HepG2 (cell line): ENCODE data around the gene TTN. TPM values are rescaled to one million over a fixed set of nuclear protein-coding genes. Genes with fewer than 3 reads are reported as not detected.

Source experiments
- ARNT ChIP-seq: fragments of 450-650 bp; IDR thresholded peaks from 2 replicates; pipeline ENCODE4 v1.6.1; 2017
- ATF1 ChIP-seq: IDR thresholded peaks from 2 replicates; pipeline ENCODE4 v1.6.1; 2016; ENCODE audit warnings: mild to moderate bottlenecking, control low read depth
- EED ChIP-seq: sonication (generic); formaldehyde crosslinking; IDR thresholded peaks from 2 replicates; pipeline ENCODE4 v1.5.0; 2020; ENCODE audit warnings: mild to moderate bottlenecking, missing genetic modification reagents
- NFIC ChIP-seq: IDR thresholded peaks from 2 replicates; pipeline ENCODE4 v1.6.1; 2012; ENCODE audit warnings: mild to moderate bottlenecking, low read length, inconsistent platforms
- NFYC ChIP-seq: IDR thresholded peaks from 2 replicates; pipeline ENCODE4 v1.6.1; 2016; ENCODE audit warnings: missing genetic modification reagents, missing compliant biosample characterization
- PAX8 ChIP-seq: sonication (generic); formaldehyde crosslinking; IDR thresholded peaks from 2 replicates; pipeline ENCODE4 v1.8.0; 2022; ENCODE audit warnings: mild to moderate bottlenecking, missing genetic modification reagents, borderline replicate concordance
- POLR2A ChIP-seq, 2 experiments: IDR thresholded peaks; 2 replicates each; pipeline ENCODE4 v1.6.1; 2011; ENCODE audit warnings: low read depth in 2 of 2, low read length in 2 of 2, mild to moderate bottlenecking in 1 of 2, moderate library complexity in 1 of 2; ENCODE audit not compliant: insufficient read depth in 1 of 2
- REL ChIP-seq: sonication (generic); formaldehyde crosslinking; conservative IDR thresholded peaks from 2 replicates; pipeline ENCODE4 v1.8.0; 2022; ENCODE audit warnings: mild to moderate bottlenecking, missing genetic modification reagents, moderate library complexity
- SALL2 ChIP-seq: sonication (generic); formaldehyde crosslinking; IDR thresholded peaks from 2 replicates; pipeline ENCODE4 v1.8.1; 2023; ENCODE audit warnings: mild to moderate bottlenecking, missing genetic modification reagents, inconsistent platforms
- TEAD2 ChIP-seq: sonication (generic); formaldehyde crosslinking; IDR thresholded peaks from 2 replicates; pipeline ENCODE4 v1.9.0; 2021; ENCODE audit warnings: missing genetic modification reagents
- TP53 ChIP-seq: sonication (generic); formaldehyde crosslinking; conservative IDR thresholded peaks from 2 replicates; pipeline ENCODE4 v1.4.0; 2020; ENCODE audit warnings: missing genetic modification reagents
- ZFX ChIP-seq: sonication (generic); formaldehyde crosslinking; IDR thresholded peaks from 2 replicates; pipeline ENCODE4 v1.4.0; 2020; ENCODE audit warnings: mild to moderate bottlenecking, low read depth, missing genetic modification reagents, moderate library complexity
- ZNF335 ChIP-seq: sonication (generic); formaldehyde crosslinking; IDR thresholded peaks from 2 replicates; pipeline ENCODE4 v1.4.0; 2020; ENCODE audit warnings: missing genetic modification reagents
- ZNF33B ChIP-seq: sonication (generic); formaldehyde crosslinking; IDR thresholded peaks from 2 replicates; pipeline ENCODE4 v1.5.1; 2020; ENCODE audit warnings: mild to moderate bottlenecking, missing genetic modification reagents
- ZNF556 ChIP-seq: sonication (generic); formaldehyde crosslinking; IDR thresholded peaks from 2 replicates; pipeline ENCODE4 v1.4.0; 2020; ENCODE audit warnings: mild to moderate bottlenecking, missing genetic modification reagents, borderline replicate concordance
- ZNF589 ChIP-seq: sonication (generic); formaldehyde crosslinking; conservative IDR thresholded peaks from 2 replicates; pipeline ENCODE4 v1.8.0; 2022; ENCODE audit warnings: mild to moderate bottlenecking, moderate library complexity, missing genetic modification reagents
- ZNF598 ChIP-seq: sonication (generic); formaldehyde crosslinking; IDR thresholded peaks from 2 replicates; pipeline ENCODE4 v1.5.1; 2020; ENCODE audit warnings: mild to moderate bottlenecking, missing genetic modification reagents, borderline replicate concordance
- ZNF616 ChIP-seq: sonication (generic); formaldehyde crosslinking; IDR thresholded peaks from 2 replicates; pipeline ENCODE4 v1.5.0; 2020; ENCODE audit warnings: low read depth, mild to moderate bottlenecking, missing genetic modification reagents
- ZNF720 ChIP-seq: sonication (generic); formaldehyde crosslinking; IDR thresholded peaks from 2 replicates; pipeline ENCODE4 v1.4.0; 2020; ENCODE audit warnings: missing genetic modification reagents
- ZNF788 ChIP-seq: sonication (generic); formaldehyde crosslinking; IDR thresholded peaks from 2 replicates; pipeline ENCODE4 v1.5.0; 2020; ENCODE audit warnings: mild to moderate bottlenecking, missing genetic modification reagents, borderline replicate concordance
- ZNF790 ChIP-seq: sonication (generic); formaldehyde crosslinking; IDR thresholded peaks from 2 replicates; pipeline ENCODE4 v1.8.0; 2022; ENCODE audit warnings: missing genetic modification reagents, mild to moderate bottlenecking, borderline replicate concordance
- polyA plus RNA-seq, 8 experiments: library from polyadenylated mRNA; depleted of rRNA in 3 of 8; stranded (reverse) in 7 of 8; unstranded in 1 of 8; fragments of >200 nt; fragmentation: Illumina TruSeq in 4 of 8; extraction: Trizol in 4 of 8; gene quantifications; 2 replicates each; pipeline versions ENCODE4 v1.2.1 to v1.2.3, GENCODE V29; 2011 to 2016; ENCODE audit warnings: low read depth in 4 of 8, missing spikeins in 1 of 8, mixed read lengths in 1 of 8; ENCODE audit not compliant: insufficient read depth in 1 of 8
- total RNA-seq, 5 experiments: library from RNA; depleted of rRNA; stranded (reverse); fragments of >200 nt; fragmentation: Illumina TruSeq; extraction: Trizol; gene quantifications; 2 replicates each; pipeline ENCODE4 v1.2.3, GENCODE V29; 2016; ENCODE audit warnings: low read depth in 1 of 5
- TF ChIP-seq, protein P1 (sequence below): sonication (generic); formaldehyde crosslinking; IDR thresholded peaks from 2 replicates; pipeline ENCODE4 v1.4.0; 2020; ENCODE audit warnings: missing genetic modification reagents
- TF ChIP-seq, protein P2 (sequence below): sonication (generic); formaldehyde crosslinking; IDR thresholded peaks from 2 replicates; pipeline ENCODE4 v1.5.1; 2020; ENCODE audit warnings: mild to moderate bottlenecking, missing genetic modification reagents, moderate library complexity
- TF ChIP-seq, protein P3 (sequence below): sonication (generic); formaldehyde crosslinking; IDR thresholded peaks from 2 replicates; pipeline ENCODE4 v1.4.0; 2020; ENCODE audit warnings: missing genetic modification reagents; ENCODE audit errors: not compliant biosample characterization
- TF ChIP-seq, protein P4 (sequence below): IDR thresholded peaks from 2 replicates; pipeline ENCODE4 v1.6.1; 2012; ENCODE audit warnings: inconsistent platforms
- TF ChIP-seq, protein P5 (sequence below): sonication (generic); formaldehyde crosslinking; IDR thresholded peaks from 2 replicates; pipeline ENCODE4 v1.4.0; 2020; ENCODE audit warnings: mild to moderate bottlenecking, missing genetic modification reagents

The TTN gene
- total and polyA plus RNA-seq, 2 of the 13 experiments (the other 11 are each of a cell fraction or from before 2014, with no cell fraction given): under 0.01 TPM

DNA sequence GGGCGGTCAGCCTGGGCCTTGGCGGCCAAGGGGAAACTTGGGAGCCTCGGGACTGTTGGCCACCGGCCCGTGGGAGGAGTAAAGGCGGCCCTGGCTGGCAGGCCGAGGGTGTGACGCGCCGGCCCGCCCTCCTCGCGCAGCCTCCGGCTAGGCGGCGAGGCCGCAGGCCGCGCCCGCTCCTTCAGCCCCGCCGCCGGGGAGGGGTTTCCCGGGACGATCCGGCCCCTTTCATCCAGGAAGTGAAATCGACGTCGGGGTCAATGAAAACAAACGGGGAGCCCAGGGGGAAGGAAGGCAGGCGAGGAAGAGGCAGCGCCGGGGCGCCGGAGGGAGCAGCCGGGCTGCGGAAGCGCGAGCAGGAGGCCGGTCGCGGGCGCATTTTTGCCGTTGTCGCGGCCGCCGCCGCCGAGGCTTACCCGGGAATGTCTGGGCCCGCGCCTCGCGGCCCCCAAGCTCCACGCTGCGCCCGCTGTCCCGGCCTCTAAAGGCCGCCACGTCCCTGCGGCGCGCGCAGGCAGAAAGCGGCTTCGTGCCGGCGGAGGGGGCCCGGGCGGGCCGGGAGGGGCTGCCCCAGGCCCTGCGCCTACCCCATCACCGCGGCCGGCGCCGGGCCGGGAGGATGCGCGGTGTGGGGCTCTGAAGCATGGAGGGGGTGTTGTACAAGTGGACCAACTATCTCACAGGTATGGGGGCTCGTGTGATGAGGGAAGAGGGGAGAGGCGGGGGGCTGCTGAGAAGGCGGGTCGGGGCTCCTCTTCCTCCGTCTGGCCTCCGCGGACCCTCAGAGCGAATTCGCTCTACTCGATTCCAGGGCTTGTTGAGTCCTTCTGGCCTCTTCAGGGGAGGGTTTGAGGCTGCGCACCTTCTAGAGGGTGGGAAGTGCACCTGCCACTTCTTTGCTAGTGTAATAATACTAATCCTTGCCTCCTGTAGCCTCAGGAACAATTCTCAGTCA, 326.7 kb downstream of the TTN start, which contains the start of gene PLEKHA3 (continued):
- TF ChIP-seq, protein P1, sequence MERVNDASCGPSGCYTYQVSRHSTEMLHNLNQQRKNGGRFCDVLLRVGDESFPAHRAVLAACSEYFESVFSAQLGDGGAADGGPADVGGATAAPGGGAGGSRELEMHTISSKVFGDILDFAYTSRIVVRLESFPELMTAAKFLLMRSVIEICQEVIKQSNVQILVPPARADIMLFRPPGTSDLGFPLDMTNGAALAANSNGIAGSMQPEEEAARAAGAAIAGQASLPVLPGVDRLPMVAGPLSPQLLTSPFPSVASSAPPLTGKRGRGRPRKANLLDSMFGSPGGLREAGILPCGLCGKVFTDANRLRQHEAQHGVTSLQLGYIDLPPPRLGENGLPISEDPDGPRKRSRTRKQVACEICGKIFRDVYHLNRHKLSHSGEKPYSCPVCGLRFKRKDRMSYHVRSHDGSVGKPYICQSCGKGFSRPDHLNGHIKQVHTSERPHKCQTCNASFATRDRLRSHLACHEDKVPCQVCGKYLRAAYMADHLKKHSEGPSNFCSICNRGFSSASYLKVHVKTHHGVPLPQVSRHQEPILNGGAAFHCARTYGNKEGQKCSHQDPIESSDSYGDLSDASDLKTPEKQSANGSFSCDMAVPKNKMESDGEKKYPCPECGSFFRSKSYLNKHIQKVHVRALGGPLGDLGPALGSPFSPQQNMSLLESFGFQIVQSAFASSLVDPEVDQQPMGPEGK (CRISPR knock-in tag): peak; percentile 95
- TF ChIP-seq ZNF720 (CRISPR knock-in tag) (no peak), ZNF33B (no peak), EED (CRISPR knock-in tag) (no peak), REL (CRISPR knock-in tag) (no peak), PAX8 (CRISPR knock-in tag) (no peak), TP53 (no peak), ZFX (CRISPR knock-in tag) (peak; percentile 96), ZNF616 (no peak; the same call in 1 of the 2 replicates), ZNF589 (CRISPR knock-in tag) (no peak; the same call in 1 of the 2 replicates), NFYC (no peak), POLR2A (IDR thresholded peaks at IDR 0.05; ENCODE audit: insufficient read depth in 1 of 2, low read depth in 2 of 2, low read length in 2 of 2) (peak; percentile 69 to 71), SALL2 (peak; percentile 65; the same call in 1 of the 2 replicates), ZNF598 (no peak), ZNF790 (CRISPR knock-in tag) (0 out of 2 replicates have a peak, but pooled peaks have one; percentile 56), ZNF788 (CRISPR knock-in tag) (peak; percentile 70; the same call in 1 of the 2 replicates), ARNT (no peak), ATF1 (CRISPR knock-in tag) (0 out of 2 replicates have a peak, but pooled peaks have one; percentile 21), ZNF556 (no peak), NFIC (no peak), TEAD2 (CRISPR knock-in tag) (no peak), ZNF335 (CRISPR knock-in tag) (no peak)
- TF ChIP-seq, protein P2, sequence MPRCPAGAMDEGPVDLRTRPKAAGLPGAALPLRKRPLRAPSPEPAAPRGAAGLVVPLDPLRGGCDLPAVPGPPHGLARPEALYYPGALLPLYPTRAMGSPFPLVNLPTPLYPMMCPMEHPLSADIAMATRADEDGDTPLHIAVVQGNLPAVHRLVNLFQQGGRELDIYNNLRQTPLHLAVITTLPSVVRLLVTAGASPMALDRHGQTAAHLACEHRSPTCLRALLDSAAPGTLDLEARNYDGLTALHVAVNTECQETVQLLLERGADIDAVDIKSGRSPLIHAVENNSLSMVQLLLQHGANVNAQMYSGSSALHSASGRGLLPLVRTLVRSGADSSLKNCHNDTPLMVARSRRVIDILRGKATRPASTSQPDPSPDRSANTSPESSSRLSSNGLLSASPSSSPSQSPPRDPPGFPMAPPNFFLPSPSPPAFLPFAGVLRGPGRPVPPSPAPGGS: 0 out of 2 replicates have a peak, but pooled peaks have one; percentile 44
- TF ChIP-seq, protein P3, sequence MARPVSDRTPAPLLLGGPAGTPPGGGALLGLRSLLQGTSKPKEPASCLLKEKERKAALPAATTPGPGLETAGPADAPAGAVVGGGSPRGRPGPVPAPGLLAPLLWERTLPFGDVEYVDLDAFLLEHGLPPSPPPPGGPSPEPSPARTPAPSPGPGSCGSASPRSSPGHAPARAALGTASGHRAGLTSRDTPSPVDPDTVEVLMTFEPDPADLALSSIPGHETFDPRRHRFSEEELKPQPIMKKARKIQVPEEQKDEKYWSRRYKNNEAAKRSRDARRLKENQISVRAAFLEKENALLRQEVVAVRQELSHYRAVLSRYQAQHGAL: no peak
- TF ChIP-seq, protein P4, sequence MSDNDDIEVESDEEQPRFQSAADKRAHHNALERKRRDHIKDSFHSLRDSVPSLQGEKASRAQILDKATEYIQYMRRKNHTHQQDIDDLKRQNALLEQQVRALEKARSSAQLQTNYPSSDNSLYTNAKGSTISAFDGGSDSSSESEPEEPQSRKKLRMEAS: peak; percentile 67
- TF ChIP-seq, protein P5, sequence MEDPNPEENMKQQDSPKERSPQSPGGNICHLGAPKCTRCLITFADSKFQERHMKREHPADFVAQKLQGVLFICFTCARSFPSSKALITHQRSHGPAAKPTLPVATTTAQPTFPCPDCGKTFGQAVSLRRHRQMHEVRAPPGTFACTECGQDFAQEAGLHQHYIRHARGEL (CRISPR knock-in tag): no peak
